ENCODE results near the gene CDK5RAP2.

CDK5RAP2 gene

DNA sequence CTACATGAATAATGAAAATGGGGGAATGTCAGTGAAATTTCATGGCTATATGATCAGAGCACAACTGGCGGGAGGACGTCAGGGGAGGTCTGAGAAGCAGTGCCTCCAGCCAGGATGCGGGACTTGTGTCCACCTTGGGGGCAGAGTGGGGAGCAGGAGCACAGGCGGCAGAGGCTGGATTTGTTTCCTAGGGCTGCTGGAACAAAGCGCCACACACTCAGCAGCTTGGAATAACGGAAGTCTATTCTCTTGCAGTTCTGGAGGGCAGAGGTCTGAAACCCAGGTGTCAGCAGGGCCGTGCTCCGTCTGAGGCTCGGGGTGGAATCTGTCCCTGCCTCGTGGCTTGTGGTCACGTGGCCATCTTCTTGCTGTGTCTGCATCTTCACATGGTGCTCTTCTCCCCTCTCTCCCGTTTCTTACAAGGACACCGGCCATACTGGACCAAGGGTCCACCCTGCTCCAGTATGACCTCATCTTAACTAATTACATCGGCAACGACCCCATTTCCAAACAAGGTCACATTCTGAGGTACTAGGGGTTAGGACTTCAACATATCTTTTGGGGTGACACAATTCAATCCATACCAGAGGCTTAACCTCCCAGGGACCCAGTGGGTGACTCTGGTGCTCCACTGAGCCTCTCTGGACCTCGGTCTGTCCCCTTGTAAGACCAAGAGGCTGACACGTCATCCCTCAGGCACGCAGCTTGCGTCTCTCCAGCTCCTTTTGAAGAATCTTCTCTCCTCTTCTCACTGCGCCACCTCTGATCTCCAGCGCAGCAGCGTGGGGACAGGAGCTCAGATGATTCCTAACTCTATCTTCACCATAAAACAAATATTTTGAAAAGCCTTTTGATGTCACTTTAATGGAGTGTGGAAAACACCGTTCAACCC is 202.5 kb downstream of the CDK5RAP2 start:
- no peak for DNase-seq

- no peak for DNase-seq
These were observed 203.9 kb downstream of the CDK5RAP2 start for GRCh38 chr9:120376101-120376500.

DNA sequence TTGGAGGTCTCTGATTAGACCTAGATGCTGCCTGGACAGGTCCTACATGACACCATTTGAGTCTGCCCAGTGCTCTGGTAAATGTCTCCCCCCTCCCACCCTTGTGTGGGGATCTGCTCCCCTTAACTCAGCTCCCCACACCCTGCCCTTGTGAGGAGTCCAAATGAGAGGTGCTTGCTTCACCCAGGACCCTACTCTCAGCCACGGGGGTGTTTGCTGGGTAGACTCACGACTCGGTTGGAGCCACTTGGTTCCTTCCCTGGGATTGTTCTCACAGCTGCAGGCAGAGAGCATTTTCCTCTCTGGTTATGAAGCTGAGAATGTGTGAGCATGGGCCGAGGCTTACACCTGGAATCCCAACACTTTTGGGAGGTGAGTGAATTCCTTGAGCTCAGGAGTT is 204.7 kb downstream of the CDK5RAP2 start:
- DNase-seq: no peak

DNA sequence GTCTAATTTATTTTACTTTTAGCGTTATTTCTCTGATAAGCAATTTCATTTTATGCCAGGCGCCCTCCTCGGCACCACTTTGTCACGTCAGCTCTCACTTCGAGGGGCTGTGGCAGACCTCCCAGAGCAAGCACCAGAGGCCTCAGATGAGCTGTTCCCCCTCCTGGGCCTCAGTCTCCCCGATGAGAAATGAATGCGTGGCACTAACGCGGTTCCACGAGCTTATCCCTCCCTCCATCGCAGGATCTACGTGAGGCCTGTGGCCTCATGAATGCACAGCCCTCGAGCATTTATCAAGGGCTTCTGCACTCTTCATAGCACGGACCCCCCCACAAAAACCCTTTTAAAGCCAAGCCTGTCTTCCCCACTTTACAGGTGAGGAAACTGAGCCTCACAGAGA is 205.2 kb downstream of the CDK5RAP2 start:
- DNase-seq: no peak

GRCh38 chr9:120374239-120374638 is 205.7 kb downstream of the CDK5RAP2 start:
- no peak for DNase-seq

DNA sequence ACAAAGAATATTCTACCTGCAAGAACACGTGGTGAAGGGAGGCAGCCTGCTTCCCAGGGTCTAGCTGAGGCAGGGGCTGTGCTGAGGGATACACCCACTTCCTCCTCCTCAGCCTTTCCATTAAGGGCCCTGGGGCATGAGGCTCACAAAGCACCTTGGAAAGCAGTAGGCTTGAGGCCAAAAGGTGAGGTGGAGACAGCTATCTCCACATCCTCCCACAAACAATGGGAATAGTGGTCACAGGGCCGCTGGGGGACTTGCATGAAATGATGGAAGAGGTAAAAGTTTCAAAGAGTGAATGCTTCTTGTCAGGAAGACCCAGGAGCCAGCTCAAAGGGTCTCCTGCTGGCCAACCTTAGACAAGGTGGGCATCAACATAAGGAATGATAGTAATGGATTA is 207.9 kb downstream of the CDK5RAP2 start:
- DNase-seq: no peak

DNA sequence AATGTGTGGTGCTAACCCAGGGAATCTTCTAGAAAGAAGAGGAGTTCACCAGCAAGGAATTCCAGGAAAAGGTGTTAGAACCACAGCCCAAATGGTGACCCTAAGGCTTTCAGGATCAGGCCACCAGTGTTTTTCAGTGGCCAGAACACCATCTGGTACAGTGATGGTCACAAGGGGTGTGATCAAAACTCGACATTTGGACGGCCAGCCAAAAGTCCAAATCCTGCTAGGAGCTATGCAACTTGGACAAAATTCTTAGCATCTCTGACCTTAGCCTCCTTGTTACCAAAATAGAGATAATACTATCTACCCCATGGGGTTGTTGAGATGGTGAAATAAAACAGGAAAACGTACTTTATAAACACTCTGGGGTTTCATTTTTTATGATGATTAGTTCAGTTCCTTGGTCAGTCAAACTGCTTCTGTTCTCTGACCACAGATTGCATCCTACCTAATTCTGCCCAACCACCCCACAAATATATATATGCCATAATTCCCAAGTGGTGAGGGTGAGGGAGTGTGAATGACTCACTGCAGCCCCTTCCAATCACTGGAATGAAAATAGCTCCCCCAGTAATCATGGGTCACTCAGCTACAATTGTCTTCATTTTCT is 210.3 kb downstream of the CDK5RAP2 start:
- no peak for DNase-seq

DNA sequence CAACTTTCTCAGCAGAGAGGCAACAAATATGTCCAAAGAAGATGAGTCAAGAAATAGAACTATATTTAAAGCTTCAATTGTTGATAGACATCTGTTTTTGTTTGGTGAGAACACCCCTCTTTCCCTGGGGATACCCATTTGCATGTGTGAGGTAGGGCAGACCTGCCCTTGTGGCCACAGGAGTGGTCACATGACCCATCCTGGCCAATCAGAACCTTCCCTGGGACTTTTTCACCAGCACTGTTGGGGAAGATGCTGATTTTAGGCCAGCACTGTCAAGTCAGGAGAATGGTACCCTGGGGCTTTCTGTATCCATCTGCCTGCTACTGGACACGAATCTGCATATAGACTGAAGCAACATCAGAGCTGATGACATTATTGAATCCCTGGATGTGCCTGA is 211.2 kb downstream of the CDK5RAP2 start:
- DNase-seq: no peak

- no peak for DNase-seq
These were observed 213.3 kb downstream of the CDK5RAP2 start for GRCh38 chr9:120366644-120367019.

GRCh38 chr9:120365386-120365785 is 214.6 kb downstream of the CDK5RAP2 start:
- no peak for DNase-seq

GRCh38 chr9:120363697-120364096 is 216.3 kb downstream of the CDK5RAP2 start:
- DNase-seq: no peak

DNA sequence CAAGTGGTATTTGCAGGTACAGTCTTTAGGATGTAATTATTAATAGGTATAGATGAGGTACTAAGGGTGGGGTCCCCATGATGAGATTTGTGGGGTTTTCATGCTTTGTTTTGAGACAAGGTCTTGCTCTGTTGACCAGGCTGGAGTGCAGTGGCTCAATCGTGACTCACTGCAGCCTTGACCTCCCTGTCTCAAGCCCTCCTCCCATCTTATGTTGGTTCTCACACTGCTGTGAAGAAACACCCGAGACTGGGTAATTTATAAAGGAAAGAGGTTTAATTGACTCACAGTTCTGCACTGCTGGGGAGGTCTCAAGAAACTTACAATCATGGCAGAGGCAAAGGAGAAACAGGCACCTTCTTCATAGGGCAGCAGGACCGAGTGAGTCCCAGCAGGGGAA is 217.5 kb downstream of the CDK5RAP2 start:
- no peak for DNase-seq

DNA sequence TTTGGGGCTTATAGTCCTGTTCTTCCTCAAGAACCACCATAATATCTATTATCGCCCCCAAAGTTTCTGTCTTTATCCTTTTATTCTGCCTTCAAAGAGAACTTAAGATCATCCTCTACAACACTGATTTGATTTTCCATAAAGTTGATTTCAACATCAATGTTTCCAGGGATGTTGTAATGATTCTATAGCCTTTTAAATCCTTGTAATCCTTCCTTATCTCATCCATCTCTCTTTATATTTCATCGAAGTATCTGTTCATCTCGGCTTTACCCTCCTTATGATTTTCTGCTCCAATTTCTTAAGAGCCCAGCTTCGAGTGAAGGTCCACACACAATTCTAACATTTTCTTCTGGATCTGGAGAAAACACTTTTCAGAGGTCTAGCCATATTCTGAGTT is 218.4 kb downstream of the CDK5RAP2 start:
- no peak for DNase-seq

- no peak for DNase-seq
These were observed 219.5 kb downstream of the CDK5RAP2 start for GRCh38 chr9:120360510-120360909.

DNA sequence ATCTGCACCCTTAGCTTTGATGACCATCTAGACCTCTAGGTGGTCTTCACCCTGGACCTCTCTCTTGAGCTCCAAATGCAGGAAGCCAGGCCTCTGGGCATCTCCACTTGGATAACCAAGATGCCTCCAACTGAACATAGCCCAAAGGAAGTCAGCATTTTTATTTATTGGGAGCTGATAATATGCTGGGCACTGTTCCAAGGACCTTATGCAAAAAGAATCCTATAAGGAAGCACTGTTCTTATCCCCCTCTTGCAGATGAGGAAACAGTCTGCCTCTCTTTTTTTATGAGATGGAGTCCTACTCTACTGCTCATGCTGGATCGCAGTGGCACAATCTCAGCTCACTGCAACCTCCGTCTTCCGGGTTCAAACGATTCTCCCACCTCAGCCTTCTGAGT is 219.9 kb downstream of the CDK5RAP2 start:
- no peak for DNase-seq

GRCh38 chr9:120358877-120359276 is 221.1 kb downstream of the CDK5RAP2 start:
- DNase-seq: no peak

DNA sequence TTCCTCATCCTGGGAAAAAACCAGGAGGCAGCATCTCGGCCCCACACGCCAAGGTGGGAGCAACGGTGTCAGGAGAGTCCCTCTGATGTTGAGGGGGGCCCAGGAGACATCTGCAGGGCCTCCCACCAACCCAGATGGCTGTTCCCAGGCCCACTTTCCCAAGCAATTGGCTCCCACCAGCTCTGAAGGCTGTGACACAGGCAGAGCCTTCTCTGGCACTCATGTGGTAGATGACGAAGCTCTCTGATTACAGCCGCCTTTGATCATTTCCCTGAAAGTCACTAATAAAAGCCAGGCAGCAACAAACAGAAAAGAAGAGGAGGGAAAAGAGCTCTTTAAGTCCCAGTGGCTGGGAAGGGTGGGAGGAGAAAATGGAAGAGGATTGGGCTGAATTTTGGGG is 226.5 kb downstream of the CDK5RAP2 start:
- no peak for DNase-seq

DNA sequence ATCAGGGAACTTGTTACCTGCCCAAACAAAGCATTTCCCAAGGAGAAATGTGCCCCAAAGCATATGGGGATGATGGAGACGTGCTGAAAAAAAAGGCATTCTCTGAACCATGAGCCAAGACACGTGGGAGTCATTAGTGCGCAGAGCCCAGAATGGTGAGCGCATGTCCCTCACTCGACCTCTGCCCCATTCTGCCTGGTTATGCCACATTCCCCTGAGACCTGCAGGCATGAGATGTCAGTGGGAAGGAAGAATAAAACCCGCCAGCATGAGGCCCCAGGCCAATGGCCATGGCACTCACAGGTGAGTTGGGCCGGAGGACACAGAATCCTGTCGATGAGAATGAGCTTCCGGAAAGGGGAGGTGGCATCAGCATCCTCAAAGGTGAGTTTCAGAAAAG is 228.9 kb downstream of the CDK5RAP2 start:
- no peak for DNase-seq

GRCh38 chr9:120350596-120350995 is 229.4 kb downstream of the CDK5RAP2 start:
- peak in 1 of 3 donors; percentile 3 for DNase-seq

DNA sequence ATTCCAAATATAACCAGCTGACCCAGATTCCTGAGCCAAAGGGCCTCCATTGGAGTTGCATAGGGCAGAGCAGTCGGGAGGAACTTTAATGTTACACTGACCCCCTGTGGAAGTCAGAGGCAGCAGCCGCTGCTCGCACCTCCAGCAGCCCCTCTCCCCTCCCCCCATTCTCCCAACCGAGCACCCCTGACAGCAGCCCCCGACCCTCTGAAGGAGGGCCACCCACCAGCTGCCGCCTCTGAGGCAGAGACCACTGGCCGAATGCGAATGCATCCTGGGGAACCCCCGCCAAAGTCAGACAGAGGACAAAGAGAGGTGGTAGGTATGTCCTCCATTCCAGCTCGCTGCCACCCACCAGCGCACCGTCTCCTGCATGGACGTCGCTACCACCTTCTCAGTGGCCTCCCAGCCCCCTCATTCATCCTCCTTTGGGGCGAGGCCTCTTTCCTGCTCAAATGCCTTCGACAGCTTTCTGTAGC is 231.0 kb downstream of the CDK5RAP2 start:
- peak; percentile 26 to 51 (median 27) for DNase-seq

DNA sequence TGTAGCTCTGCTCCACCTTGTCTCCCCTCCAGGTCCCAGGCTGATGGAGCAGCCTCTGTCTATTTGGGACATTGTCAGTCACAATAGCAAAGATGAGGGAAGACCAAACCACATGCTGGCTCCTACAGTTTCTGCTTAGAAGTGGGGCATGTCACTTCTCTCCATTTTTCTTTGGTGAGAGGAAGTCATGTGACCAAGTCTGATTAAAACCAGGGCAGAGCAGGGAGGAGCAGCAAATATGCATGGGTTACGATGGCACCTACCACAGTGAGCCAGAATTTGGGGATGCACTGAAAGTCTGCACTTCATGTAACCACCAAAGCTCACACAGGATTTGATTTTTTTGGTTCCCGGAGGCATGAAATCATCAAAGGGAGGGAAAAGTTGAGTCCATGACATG is 234.6 kb downstream of the CDK5RAP2 start:
- no peak for DNase-seq

DNA sequence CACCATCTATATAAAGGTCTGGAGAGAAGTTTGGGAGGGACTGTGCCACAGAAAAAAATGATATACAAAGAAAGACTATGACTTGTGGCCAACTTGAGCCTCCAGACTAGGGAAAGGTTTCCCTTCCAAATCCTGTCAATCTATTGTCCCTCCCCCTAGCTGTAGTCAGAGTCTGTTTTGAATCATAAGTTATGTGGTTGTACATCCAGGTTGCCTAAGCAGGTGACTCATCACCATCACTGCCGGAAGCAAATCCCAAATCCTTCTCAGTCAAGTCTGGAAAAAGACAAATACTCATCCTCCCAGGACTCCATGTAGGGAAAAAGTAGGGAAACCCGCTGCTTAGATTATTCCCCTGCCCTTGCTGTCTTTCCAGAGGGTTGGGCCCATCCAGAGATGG is 235.7 kb downstream of the CDK5RAP2 start:
- no peak for DNase-seq

DNA sequence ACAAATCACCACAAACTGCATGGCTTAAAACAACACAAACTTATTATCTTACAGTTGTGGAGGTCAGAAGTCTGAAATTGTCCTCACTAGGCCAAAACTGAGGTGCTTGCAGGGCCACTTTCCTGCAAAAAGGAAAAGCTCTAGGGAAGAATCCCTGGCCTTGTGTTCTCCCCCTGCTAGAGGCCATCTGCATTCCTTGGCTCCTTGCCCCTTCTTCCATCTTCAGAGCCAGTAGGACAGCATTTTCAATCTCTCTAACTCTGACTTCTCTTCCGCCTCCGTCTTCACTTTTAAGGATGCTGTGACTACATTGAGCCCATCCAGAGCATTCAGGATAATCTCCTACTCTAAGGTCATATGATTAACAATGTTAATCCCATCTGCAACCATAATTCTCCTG is 236.6 kb downstream of the CDK5RAP2 start:
- DNase-seq: no peak

Measured in suppressor macrophage treated with lipopolysaccharide for 1 hour (primary cell).